RPMI8226 (cell line): Measurements from ENCODE around the gene HSD17B10.
A peak's percentile ranks its signal among the peaks of the same experiment; 100 is the strongest.
"Not testable (repeated sequence)": the region's sequence is repeated elsewhere in the genome, so short reads cannot be mapped to it uniquely, and the experiment has no call there.

Source experiments
- DNase-seq: peaks from one replicate; pipeline ENCODE4 v3.0.0-alpha.2; 2015

The HSD17B10 gene

GRCh38 chrX:53433651-53434639 is at the start of gene HSD17B10:
Gene HSD17B10, minus strand, starts transcription at chrX:53434370. Its CDS starts 25 bp downstream, at chrX:53434345.
- DNase-seq: peak; percentile 96

- no peak for DNase-seq
These were observed 49.2 kb upstream of the HSD17B10 start for GRCh38 chrX:53483416-53483815.

GRCh38 chrX:53481816-53482465 is 47.8 kb upstream of the HSD17B10 start:
- DNase-seq: peak; percentile 77

- peak; percentile 34 for DNase-seq
These were observed 46.9 kb upstream of the HSD17B10 start for GRCh38 chrX:53481093-53481492.

GRCh38 chrX:53479301-53479700 is 45.1 kb upstream of the HSD17B10 start:
- DNase-seq: no peak

GRCh38 chrX:53476371-53476770 is 42.2 kb upstream of the HSD17B10 start:
- DNase-seq: no peak

- no peak for DNase-seq
These were observed 40.5 kb upstream of the HSD17B10 start for GRCh38 chrX:53474707-53475106.

- no peak for DNase-seq
These were observed 37.2 kb upstream of the HSD17B10 start for GRCh38 chrX:53471346-53471745.

GRCh38 chrX:53468659-53469058 is 34.5 kb upstream of the HSD17B10 start:
- not testable (repeated sequence) for DNase-seq

GRCh38 chrX:53458082-53458481 is 23.9 kb upstream of the HSD17B10 start:
- no peak for DNase-seq

GRCh38 chrX:53456254-53456653 is 22.1 kb upstream of the HSD17B10 start:
- DNase-seq: no peak

- DNase-seq: no peak
These were observed 18.6 kb upstream of the HSD17B10 start for GRCh38 chrX:53452812-53453211.

GRCh38 chrX:53449632-53450031 is 15.5 kb upstream of the HSD17B10 start:
- DNase-seq: no peak

GRCh38 chrX:53447441-53447840 is 13.3 kb upstream of the HSD17B10 start:
- no peak for DNase-seq

- DNase-seq: peak; percentile 58
These were observed 11.8 kb upstream of the HSD17B10 start for GRCh38 chrX:53445977-53446376.

GRCh38 chrX:53442322-53442631 is 8.1 kb upstream of the HSD17B10 start:
- DNase-seq: no peak

- peak; percentile 91 for DNase-seq
These were observed 7.6 kb upstream of the HSD17B10 start for GRCh38 chrX:53441531-53442321.

GRCh38 chrX:53440621-53441517 is 6.7 kb upstream of the HSD17B10 start:
- DNase-seq: no peak

- DNase-seq: no peak
These were observed 5.9 kb upstream of the HSD17B10 start for GRCh38 chrX:53440101-53440500.

- no peak for DNase-seq
These were observed 4.7 kb upstream of the HSD17B10 start for GRCh38 chrX:53438832-53439230.

- no peak for DNase-seq
These were observed 4.1 kb upstream of the HSD17B10 start for GRCh38 chrX:53438174-53438831.

- DNase-seq: no peak
These were observed 3.0 kb upstream of the HSD17B10 start for GRCh38 chrX:53437206-53437605.
